ENCODE results near the gene FOXF1.

FOXF1 gene

DNA sequence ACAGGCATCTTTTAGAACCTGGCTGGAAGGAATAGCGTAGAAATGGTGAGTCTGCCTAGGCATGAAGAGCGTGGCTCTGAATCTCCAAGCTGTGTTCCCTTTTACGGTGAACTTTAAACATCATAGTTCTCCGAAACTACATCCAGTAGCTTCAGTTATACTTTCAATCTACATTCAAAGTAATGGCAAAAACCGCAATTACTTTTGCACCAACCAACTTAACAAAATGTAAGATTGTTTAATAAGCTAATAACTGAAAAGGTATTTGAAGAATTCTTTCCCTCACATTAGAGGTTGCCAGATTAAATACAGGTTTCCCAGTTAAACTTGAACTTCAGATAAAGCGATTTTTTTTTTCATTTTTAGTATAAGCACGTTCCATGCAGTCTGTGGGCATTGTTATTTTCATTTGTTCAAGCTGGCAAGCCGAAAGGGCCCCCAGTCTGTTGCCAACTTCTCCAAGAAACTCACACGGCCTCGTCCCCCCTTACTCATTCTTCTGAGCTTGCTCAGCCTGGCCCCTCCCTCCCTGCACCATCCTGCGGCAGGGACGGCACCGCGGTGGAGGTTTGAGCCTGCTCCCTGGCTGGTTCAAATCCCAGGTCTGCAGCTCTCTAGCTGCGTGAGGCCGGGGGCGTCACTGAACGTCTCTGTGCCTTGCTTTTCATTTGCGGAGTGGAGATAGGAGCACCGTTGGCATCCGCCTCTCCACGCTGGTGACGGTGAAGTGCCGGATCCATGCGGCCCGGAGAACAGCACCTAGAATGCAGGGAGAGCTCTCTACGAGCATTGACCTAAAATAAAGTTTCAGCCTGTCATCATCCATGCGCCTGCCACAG lies 48.2 kb downstream of the FOXF1 start:
- DNase-seq (ENCODE audit: low read depth) = no peak

DNA sequence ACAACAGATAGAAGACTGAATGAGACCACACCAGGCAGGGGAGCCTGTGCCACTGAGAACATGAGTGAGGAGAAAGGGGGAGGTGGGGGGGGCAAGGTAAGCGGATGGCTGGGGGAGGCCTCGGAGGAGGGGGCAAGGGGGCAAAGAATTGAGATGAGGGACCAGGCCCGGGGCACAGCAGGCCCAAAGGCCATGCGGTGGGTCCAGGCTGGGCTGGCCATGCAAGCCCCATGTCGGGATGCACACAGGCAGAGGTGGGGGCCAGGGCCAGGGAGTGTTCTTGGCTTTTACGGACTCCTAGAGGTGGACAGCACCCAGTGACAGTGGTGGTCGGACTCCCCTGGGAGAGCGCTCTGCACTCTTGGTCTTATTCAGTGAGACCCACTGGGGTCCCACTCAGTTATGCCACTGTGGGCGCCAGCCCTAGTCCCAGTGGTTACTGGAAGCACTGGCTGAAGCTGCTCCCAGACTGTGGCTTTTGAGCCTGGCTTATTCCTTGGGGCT lies 49.5 kb downstream of the FOXF1 start:
- DNase-seq (ENCODE audit: low read depth) = no peak

- DNase-seq (ENCODE audit: low read depth) = no peak
These were observed 52.0 kb downstream of the FOXF1 start for GRCh38 chr16:86562356-86562755.

DNA sequence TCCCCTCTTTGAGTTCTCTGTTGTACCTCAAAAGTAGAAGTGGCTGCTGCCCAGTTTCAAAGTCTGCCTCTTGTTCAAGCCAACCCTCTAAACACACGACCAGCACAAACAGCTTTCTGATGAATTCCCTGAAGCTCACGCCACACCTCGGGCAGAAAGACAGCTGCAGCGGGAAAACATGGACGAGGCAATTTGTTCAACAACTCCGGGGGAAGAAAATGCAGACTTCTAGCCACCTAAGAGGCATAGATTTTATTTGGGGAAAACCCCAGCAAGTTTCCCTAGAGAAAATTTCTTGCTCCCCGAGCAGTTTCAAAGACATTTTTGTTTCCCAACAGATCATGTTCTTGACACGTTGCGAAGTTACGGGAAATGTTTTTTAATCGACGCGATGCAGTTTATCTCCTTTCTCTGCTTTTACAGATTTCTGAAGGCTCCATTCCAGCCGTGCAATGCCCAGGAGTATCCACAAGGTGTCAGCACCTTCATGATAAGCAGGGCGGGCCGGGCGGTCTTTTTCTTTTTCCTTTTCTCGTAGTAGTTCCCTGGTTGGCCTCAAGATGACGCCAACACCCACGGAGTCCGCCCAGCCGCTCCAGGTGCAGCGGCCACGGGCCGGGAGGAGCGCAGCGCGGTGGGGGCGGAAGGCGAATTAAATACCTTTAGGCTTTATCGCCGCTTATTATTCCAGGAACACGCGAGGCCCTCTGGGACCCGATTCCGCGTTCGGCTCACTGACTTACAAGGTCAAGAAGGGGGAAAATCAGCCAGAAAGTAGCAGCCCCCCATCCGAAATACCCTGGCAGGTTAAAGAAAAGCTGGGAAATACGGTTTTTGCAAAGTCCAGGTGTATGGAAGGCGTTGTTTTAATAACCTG lies 53.4 kb downstream of the FOXF1 start:
- DNase-seq (ENCODE audit: low read depth) = peak; percentile 75

Measured in non-pigmented ciliary epithelial cell (primary cell).